IPS-18a (cell line): ENCODE results near the gene SND1.

Experiments used
- H3K27ac ChIP-seq: one replicate; pipeline ENCODE4 v1.5.1; 2013; ENCODE audit warnings: low read length
- H3K27me3 ChIP-seq: one replicate; pipeline ENCODE4 v1.6.1; 2013; ENCODE audit warnings: mild to moderate bottlenecking, low read length; ENCODE audit not compliant: control insufficient read depth, insufficient read depth
- H3K36me3 ChIP-seq: one replicate; pipeline ENCODE4 v1.6.1; 2013; ENCODE audit warnings: low read depth, low read length; ENCODE audit not compliant: control insufficient read depth
- H3K4me1 ChIP-seq: one replicate; pipeline ENCODE4 v1.6.1; 2013; ENCODE audit warnings: low read depth, low read length; ENCODE audit not compliant: control insufficient read depth
- H3K4me3 ChIP-seq: one replicate; pipeline ENCODE4 v1.5.1; 2013; ENCODE audit warnings: low read length
- H3K9ac ChIP-seq: one replicate; pipeline ENCODE4 v1.6.1; 2013; ENCODE audit warnings: mild to moderate bottlenecking, low read length, moderate library complexity
- H3K9me3 ChIP-seq: one replicate; pipeline ENCODE4 v1.6.1; 2013; ENCODE audit warnings: low read depth, low read length; ENCODE audit not compliant: control insufficient read depth

SND1 gene

DNA sequence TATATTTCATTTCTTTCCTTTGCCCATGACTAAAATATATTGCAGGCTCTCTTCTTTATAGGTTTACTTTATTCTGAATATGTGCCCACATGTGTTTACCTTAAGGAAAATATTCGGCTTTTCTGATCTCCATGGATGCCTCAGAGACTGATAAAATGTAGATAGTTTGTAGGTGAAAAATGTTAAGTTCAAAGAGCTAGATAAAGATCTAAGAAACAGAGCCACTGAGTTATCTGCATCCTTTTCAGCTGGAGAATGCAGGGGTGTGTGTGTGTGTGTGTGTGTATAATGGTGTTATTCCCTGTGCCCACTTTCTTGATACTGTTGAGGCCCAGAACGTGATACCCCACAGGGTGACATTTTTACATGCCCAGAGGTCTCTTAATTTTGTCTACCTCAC is 228.5 kb downstream of the SND1 start:
- Histone ChIP-seq H3K4me1 (peaks cover 7% of the 10 kb centered on the region), H3K4me3 (no peak overlapping the region), H3K9me3 (no peaks in the 10 kb centered on the region), H3K9ac (no peak overlapping the region), H3K27me3 (no peaks in the 10 kb centered on the region), H3K36me3 (no peaks in the 10 kb centered on the region), H3K27ac (no peak overlapping the region)

GRCh38 chr7:127881564-127881963 is 229.6 kb downstream of the SND1 start:
- peaks cover 18% of the 10 kb centered on the region for H3K4me1 ChIP-seq
- H3K9me3 ChIP-seq: no peaks in the 10 kb centered on the region
- H3K9ac ChIP-seq: no peak overlapping the region
- no peak overlapping the region for H3K27ac ChIP-seq
- H3K4me3 ChIP-seq: no peak overlapping the region
- H3K36me3 ChIP-seq: no peaks in the 10 kb centered on the region
- H3K27me3 ChIP-seq: no peaks in the 10 kb centered on the region

DNA sequence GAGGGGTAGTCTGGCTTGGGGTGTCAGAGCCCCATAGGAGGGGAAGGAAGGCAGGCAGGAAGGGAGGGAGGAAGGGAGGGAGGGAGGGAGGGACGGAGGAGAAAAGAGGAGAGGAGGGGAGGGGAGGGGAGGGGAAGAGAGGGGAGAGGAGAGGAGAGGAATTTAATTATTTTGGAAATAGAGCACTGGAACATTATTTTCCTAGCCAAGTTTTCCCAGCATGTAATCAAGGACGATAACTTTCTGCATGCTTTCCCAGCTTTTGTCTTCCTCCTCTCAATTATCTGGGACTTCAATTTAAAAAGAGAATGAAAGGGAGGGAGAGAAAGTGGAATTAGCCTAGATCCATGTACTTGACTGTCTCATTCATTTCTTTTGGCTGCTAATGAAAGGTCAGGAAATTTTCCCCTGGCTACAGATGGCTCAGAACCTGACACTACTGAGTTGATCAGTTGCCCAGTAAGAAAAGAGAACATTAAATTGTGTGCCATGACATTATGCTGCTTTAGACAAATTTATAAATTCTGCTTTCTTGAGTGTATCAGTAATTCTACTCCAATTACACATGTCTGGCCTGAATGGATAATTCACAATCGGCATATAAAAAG is 230.4 kb downstream of the SND1 start:
- Histone ChIP-seq H3K4me3 (no peak overlapping the region), H3K4me1 (peaks cover 26% of the 10 kb centered on the region), H3K9ac (no peak overlapping the region), H3K27me3 (no peaks in the 10 kb centered on the region), H3K9me3 (no peaks in the 10 kb centered on the region), H3K27ac (no peak overlapping the region), H3K36me3 (no peaks in the 10 kb centered on the region)

GRCh38 chr7:127884066-127884559 is 232.1 kb downstream of the SND1 start:
- Histone ChIP-seq H3K9ac (no peak overlapping the region), H3K9me3 (no peaks in the 10 kb centered on the region), H3K27me3 (no peaks in the 10 kb centered on the region), H3K4me1 (peaks cover 36% of the 10 kb centered on the region), H3K36me3 (peaks cover 8% of the 10 kb centered on the region), H3K27ac (no peak overlapping the region), H3K4me3 (no peak overlapping the region)

GRCh38 chr7:127885222-127885772 is 233.3 kb downstream of the SND1 start:
- Histone ChIP-seq H3K9ac (no peak overlapping the region), H3K4me3 (no peak overlapping the region), H3K27ac (no peak overlapping the region), H3K4me1 (peaks cover 36% of the 10 kb centered on the region), H3K36me3 (peaks cover 8% of the 10 kb centered on the region), H3K9me3 (no peaks in the 10 kb centered on the region), H3K27me3 (no peaks in the 10 kb centered on the region)

GRCh38 chr7:127885843-127886242 is 233.8 kb downstream of the SND1 start:
- peaks cover 8% of the 10 kb centered on the region for H3K36me3 ChIP-seq
- no peak overlapping the region for H3K27ac ChIP-seq

DNA sequence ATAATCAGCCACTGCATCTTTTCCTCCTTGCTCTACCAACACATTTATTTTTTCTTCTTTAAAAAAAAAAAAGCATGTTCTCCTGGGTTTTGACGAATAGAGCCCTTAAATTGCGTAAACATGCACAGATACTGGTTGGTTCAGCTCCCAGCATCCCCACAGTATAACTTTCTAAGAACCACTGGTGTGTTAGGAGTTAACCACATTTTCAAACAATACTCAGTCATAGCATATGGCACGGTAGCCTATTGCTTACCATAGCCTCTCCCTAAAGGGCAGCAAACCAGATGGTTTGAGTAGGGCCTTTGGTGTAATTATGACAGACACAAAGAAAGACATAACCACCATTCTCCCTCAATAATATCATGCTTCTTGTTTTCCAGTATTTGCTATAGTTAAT is 234.3 kb downstream of the SND1 start:
- Histone ChIP-seq H3K36me3 (peaks cover 8% of the 10 kb centered on the region), H3K27me3 (no peaks in the 10 kb centered on the region), H3K9me3 (no peaks in the 10 kb centered on the region), H3K27ac (no peak overlapping the region), H3K4me3 (no peak overlapping the region), H3K9ac (no peak overlapping the region), H3K4me1 (peaks cover 36% of the 10 kb centered on the region)

More at GRCh38 chr7:127885843-127886242, 233.8 kb downstream of the SND1 start:
- Histone ChIP-seq H3K4me3 (no peak overlapping the region), H3K27me3 (no peaks in the 10 kb centered on the region), H3K4me1 (peaks cover 36% of the 10 kb centered on the region), H3K9me3 (no peaks in the 10 kb centered on the region), H3K9ac (no peak overlapping the region)

DNA sequence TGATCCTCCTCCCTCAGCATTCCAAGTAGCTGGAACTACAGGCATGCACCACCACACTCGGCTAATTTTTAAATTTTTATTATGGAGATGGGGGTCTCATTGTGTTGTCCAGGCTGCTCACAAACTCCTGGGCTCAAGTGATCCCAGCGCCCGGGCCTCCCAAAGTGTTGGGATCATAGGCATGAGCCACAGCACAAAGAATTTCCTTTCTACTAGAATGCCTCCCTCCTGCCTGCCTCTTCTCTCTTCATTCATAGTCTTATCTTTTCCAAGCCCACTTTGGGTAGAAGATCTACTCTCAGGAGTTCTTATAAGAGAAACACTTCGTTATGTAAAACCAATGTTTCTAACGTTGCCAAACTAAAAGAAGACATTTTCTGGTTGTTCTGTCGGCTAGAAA is 235.1 kb downstream of the SND1 start:
- Histone ChIP-seq H3K27ac (no peak overlapping the region), H3K27me3 (no peaks in the 10 kb centered on the region), H3K4me1 (peaks cover 36% of the 10 kb centered on the region), H3K9ac (no peak overlapping the region), H3K9me3 (no peaks in the 10 kb centered on the region), H3K36me3 (peaks cover 8% of the 10 kb centered on the region), H3K4me3 (no peak overlapping the region)

DNA sequence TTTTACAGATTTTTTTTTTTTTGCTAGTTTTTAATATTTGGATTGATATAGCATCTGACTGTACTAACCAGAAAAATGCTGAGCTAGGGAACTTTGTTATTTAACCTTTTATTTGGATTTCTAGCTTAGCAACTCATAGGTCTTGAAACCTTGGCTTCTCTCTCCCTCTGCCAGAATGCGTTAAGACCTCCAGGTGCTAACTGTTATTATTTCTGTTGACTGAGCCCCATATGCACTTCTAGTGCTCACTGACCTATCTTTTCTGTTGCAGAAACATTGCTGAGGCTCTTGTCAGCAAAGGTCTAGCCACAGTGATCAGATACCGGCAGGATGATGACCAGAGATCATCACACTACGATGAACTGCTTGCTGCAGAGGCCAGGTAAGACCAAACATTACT is 235.6 kb downstream of the SND1 start:
- no peaks in the 10 kb centered on the region for H3K9me3 ChIP-seq
- peaks cover 33% of the 10 kb centered on the region for H3K4me1 ChIP-seq

GRCh38 chr7:127888411-127888810 is 236.4 kb downstream of the SND1 start:
- H3K4me3 ChIP-seq: no peak overlapping the region
- H3K4me1 ChIP-seq: peaks cover 32% of the 10 kb centered on the region
- no peaks in the 10 kb centered on the region for H3K27me3 ChIP-seq
- no peaks in the 10 kb centered on the region for H3K9me3 ChIP-seq
- H3K36me3 ChIP-seq: peaks cover 8% of the 10 kb centered on the region
- H3K9ac ChIP-seq: no peak overlapping the region
- H3K27ac ChIP-seq: no peak overlapping the region

More for the DNA sequence above, 235.6 kb downstream of the SND1 start:
- H3K9ac ChIP-seq: no peak overlapping the region
- H3K27me3 ChIP-seq: no peaks in the 10 kb centered on the region
- H3K4me3 ChIP-seq: no peak overlapping the region
- H3K36me3 ChIP-seq: peaks cover 8% of the 10 kb centered on the region
- no peak overlapping the region for H3K27ac ChIP-seq

DNA sequence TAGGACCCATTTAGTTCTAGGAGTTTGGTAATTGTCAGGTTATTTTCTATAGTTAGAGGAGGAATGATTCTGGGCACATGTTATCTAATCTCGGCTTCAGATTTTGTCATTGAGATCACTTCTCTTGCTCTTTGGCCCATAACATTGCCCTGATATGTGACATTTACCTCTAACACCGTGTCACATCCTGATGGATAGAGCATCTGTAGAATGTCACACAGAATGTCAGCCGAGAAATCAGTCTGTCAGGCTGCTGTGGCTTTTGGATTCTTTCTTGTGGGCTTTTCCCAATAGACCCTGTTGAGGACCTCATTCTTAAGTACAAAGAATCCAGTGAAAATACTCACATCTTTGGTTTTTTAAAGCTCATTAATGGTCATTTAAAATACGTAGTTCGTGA is 236.8 kb downstream of the SND1 start:
- no peak overlapping the region for H3K9ac ChIP-seq
- H3K4me3 ChIP-seq: no peak overlapping the region
- H3K27me3 ChIP-seq: no peaks in the 10 kb centered on the region
- peaks cover 32% of the 10 kb centered on the region for H3K4me1 ChIP-seq
- H3K9me3 ChIP-seq: no peaks in the 10 kb centered on the region
- no peak overlapping the region for H3K27ac ChIP-seq
- H3K36me3 ChIP-seq: peaks cover 8% of the 10 kb centered on the region

DNA sequence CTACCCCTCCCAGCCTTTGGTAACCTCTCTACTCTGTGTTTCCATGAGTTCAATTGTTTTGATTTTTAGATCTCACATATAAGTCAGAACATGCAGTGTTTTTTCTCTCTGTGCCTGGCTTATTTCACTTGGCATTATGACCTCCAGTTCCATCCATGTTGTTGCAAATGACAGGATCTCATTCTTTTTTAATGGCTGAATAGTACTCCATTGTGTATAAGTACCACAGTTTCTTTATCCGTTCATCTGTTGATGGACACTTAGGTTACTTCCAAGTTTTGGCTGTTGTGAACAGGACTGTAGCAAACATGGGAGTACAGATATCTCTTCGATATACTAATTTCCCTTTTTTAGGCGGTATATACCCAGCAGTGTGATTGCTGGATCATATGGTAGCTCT is 237.7 kb downstream of the SND1 start:
- Histone ChIP-seq H3K4me3 (no peak overlapping the region), H3K27ac (no peak overlapping the region), H3K4me1 (peaks cover 32% of the 10 kb centered on the region), H3K27me3 (no peaks in the 10 kb centered on the region), H3K9ac (no peak overlapping the region), H3K9me3 (no peaks in the 10 kb centered on the region), H3K36me3 (peaks cover 8% of the 10 kb centered on the region)
